OCI-LY3 (cell line): ENCODE measurements around the gene MAP3K4.
"Not testable (repeated sequence)": the region's sequence is repeated elsewhere in the genome, so short reads cannot be mapped to it uniquely, and the experiment has no call there.

Experiments
- H2AFZ ChIP-seq: fragments of 200-600, 300-600 bp; shearing (Covaris generic); 2 replicates; pipeline ENCODE4 v1.6.0; 2014; ENCODE audit warnings: antibody characterized with exemption, low read depth, low read length
- H3K27ac ChIP-seq: fragments of 200-600, 300-600 bp; sonication (generic); 2 replicates; pipeline ENCODE4 v1.5.1; 2014; ENCODE audit warnings: mild to moderate bottlenecking, low read length, moderate library complexity, mixed read lengths
- H3K27me3 ChIP-seq: fragments of 200-600, 300-600 bp; sonication (generic); 2 replicates; pipeline ENCODE4 v1.6.1; 2014; ENCODE audit warnings: low read depth, low read length, mixed read lengths
- H3K36me3 ChIP-seq: fragments of 200-600, 300-600 bp; sonication (generic); replicated peaks from 2 replicates; pipeline ENCODE3; 2014; ENCODE audit warnings: low read depth, low read length, mixed read lengths
- H3K4me1 ChIP-seq: fragments of 300-600, 200-600 bp; sonication (generic); 2 replicates; pipeline ENCODE4 v1.6.1; 2014; ENCODE audit warnings: low read length, mixed read lengths
- H3K4me2 ChIP-seq: fragments of 200-600, 300-600 bp; sonication (generic); 2 replicates; pipeline ENCODE4 v1.6.1; 2014; ENCODE audit warnings: low read length, mixed read lengths
- H3K4me3 ChIP-seq: fragments of 300-600, 200-600 bp; sonication (generic); 2 replicates; pipeline ENCODE4 v1.5.1; 2014; ENCODE audit warnings: antibody characterized with exemption, mild to moderate bottlenecking, low read length, moderate library complexity
- H3K79me2 ChIP-seq: fragments of 300-600, 200-600 bp; shearing (Covaris generic); 2 replicates; pipeline ENCODE4 v1.6.1; 2014; ENCODE audit warnings: mild to moderate bottlenecking, low read length, mixed read lengths
- H3K9ac ChIP-seq: fragments of 300-600, 200-600 bp; shearing (Covaris generic); 2 replicates; pipeline ENCODE4 v1.6.0; 2014; ENCODE audit warnings: mild to moderate bottlenecking, low read length, moderate library complexity
- H3K9me3 ChIP-seq: fragments of 200-600, 300-600 bp; shearing (Covaris generic); 2 replicates; pipeline ENCODE4 v1.6.1; 2014; ENCODE audit warnings: low read length, mixed read lengths; ENCODE audit not compliant: insufficient read depth
- H4K20me1 ChIP-seq: fragments of 200-600, 300-600 bp; sonication (generic); 2 replicates; pipeline ENCODE4 v1.6.1; 2016; ENCODE audit warnings: low read length, mixed read lengths; ENCODE audit not compliant: insufficient read depth
- CTCF ChIP-seq: fragments of 200-600, 300-600 bp; sonication (generic); IDR thresholded peaks from 2 replicates; pipeline ENCODE4 v1.5.1; 2014; ENCODE audit warnings: antibody characterized with exemption, low read length, low read depth
- EZH2phosphoT487 ChIP-seq: fragments of 200-600 bp; shearing (Covaris generic); IDR thresholded peaks from 2 replicates; pipeline ENCODE4 v1.6.1; 2018; ENCODE audit warnings: antibody characterized with exemption, mixed run types, low read depth

Gene MAP3K4

GRCh38 chr6:161117308-161117707 lies 125.7 kb downstream of the MAP3K4 start:
- Histone ChIP-seq H3K4me2 (peak overlapping the region; percentile 77), H2AFZ (no peak overlapping the region), H3K79me2 (no peaks in the 10 kb centered on the region), H3K27me3 (no peaks in the 10 kb centered on the region), H4K20me1 (peaks cover 20% of the 10 kb centered on the region), H3K9me3 (no peaks in the 10 kb centered on the region), H3K4me3 (no peak overlapping the region), H3K9ac (no peak overlapping the region), H3K4me1 (peaks cover 39% of the 10 kb centered on the region), H3K27ac (no peak overlapping the region), H3K36me3 (peaks cover 70% of the 10 kb centered on the region)
- no peak for TF ChIP-seq CTCF
- TF ChIP-seq EZH2phosphoT487, result no peak

DNA sequence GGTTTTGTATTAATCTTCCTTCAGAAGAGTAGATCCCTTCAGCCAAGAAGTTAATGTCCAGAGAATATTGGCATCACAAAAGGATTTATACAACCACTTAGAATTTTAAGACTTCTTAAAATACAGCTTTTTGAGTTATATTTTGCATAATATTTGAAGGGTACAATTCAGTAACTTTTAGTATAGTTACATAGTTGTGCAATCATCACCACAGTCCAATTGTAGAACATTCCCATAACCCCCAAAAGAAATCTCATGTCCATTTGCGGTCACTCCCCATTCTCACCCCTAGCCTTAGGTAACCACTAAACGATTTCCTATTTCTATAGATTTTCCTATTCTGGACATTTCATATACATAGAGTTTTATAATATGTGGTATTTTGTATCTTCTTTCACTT lies 126.4 kb downstream of the MAP3K4 start:
- TF ChIP-seq EZH2phosphoT487 (no peak), CTCF (no peak)
- H3K27ac ChIP-seq, result no peak overlapping the region
- no peak overlapping the region for H2AFZ ChIP-seq
- H3K36me3 ChIP-seq, result peaks cover 68% of the 10 kb centered on the region
- H3K4me2 ChIP-seq, result no peak overlapping the region
- no peak overlapping the region for H3K4me3 ChIP-seq
- no peaks in the 10 kb centered on the region for H3K9me3 ChIP-seq
- H3K9ac ChIP-seq, result no peak overlapping the region
- peaks cover 20% of the 10 kb centered on the region for H4K20me1 ChIP-seq
- H3K4me1 ChIP-seq, result peaks cover 39% of the 10 kb centered on the region
- no peaks in the 10 kb centered on the region for H3K27me3 ChIP-seq
- H3K79me2 ChIP-seq, result no peaks in the 10 kb centered on the region

DNA sequence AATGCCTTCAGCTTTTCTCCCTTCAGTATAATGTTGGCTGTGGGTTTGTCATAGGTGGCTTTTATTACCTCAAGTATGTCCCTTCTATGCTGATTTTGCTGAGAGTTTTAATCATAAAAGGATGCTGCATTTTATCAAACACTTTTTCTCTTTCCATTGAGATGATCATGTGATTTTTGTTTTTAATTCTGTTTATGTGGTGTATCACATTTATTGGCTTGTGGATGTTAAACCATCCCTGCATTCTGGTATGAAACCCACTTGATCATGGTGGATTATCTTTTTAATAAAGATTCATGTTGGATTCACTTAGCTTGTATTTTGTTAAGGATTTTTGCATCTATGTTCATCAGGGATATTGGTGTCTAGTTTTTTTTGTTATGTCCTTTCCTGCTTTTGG lies 131.8 kb downstream of the MAP3K4 start:
- not testable (repeated sequence) for H3K4me2 ChIP-seq, H3K4me1 ChIP-seq, H3K4me3 ChIP-seq, H3K9me3 ChIP-seq, H3K27me3 ChIP-seq, H3K79me2 ChIP-seq, H3K9ac ChIP-seq, H3K27ac ChIP-seq, H4K20me1 ChIP-seq, H2AFZ ChIP-seq
- peaks cover 23% of the 10 kb centered on the region for H3K36me3 ChIP-seq

GRCh38 chr6:161125591-161125990 lies 134.0 kb downstream of the MAP3K4 start:
- Histone ChIP-seq H3K9me3 (no peaks in the 10 kb centered on the region), H3K36me3 (peaks cover 7% of the 10 kb centered on the region), H3K27ac (no peak overlapping the region), H4K20me1 (no peaks in the 10 kb centered on the region), H3K27me3 (no peaks in the 10 kb centered on the region), H2AFZ (no peak overlapping the region), H3K79me2 (no peaks in the 10 kb centered on the region), H3K4me2 (no peak overlapping the region), H3K9ac (no peak overlapping the region), H3K4me1 (no peaks in the 10 kb centered on the region), H3K4me3 (no peak overlapping the region)
- no peak for TF ChIP-seq EZH2phosphoT487
- TF ChIP-seq CTCF, result no peak
